ENCODE results near the gene SHB. TPM values are rescaled to one million over a fixed set of nuclear protein-coding genes. Genes with fewer than 3 reads are reported as not detected.

Gene SHB
- total and polyA plus RNA-seq, 10 donors = 1.2 to 20.5 (median 7.1) TPM

DNA sequence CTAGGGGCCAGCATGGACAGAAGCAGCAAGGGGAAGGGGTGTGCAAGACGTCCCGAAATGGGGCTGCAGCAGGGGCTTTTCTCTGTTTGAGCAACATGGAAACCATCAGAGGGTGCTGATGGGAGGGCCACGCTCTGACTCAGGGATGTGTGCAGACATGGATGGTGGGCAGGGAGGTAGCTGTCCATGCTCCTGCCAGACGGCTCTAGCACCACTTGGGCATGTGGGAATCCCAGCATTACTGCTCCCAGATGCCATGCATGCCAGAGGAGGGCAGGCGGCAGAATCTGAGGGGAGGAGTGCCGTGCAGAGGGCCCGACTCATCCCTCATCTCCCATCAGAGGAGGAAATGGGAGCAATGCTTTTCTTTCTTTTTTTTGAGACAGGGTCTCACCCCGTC, 119.5 kb downstream of the SHB start:
- WGBS, 5 donors = 78 to 89% (median 86%) methylated on average over 8 of the region's 8 CpGs

DNA sequence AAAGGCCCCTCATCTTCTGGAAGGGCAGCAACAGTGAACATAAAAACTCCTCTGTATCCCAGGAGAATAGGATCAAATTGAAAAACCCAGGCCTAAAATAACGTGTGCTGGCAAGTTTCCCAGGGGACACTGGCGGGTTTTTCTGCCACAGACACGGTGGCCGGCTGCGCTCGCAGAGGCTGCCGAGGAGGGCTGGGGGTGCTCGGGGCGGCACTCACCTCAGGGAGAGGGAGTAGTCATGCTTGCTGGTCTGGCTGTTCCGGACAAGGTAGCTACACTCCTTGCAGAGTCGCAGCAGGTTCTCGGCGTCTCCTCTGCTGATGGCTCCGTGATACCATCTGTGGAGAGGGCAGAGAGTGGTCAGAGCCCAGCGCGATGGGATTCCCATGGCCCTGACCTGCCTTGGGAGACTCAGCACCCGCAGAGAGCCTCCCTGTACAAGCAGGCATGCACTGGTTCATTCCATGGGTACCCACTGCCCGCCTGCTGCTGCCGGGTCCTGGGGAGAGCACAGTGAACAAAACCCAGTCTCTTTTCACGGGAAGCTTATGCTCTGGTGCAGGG, 120.5 kb downstream of the SHB start:
- no peaks in the 10 kb centered on the region for H3K9me3 ChIP-seq
- H3K27ac ChIP-seq = no peak overlapping the region
- no peak for DNase-seq
- H3K4me1 ChIP-seq = peaks cover 2 to 46% (median 25%) of the 10 kb centered on the region in 6 donors
- WGBS, 5 donors = 81 to 95% (median 89%) methylated on average over 19 to 20 of the region's 20 CpGs
- TF ChIP-seq POLR2AphosphoS5 (IDR thresholded peaks at IDR 0.05) (no peak), POLR2A (IDR thresholded peaks at IDR 0.05) (no peak)
- TF ChIP-seq, protein P1, sequence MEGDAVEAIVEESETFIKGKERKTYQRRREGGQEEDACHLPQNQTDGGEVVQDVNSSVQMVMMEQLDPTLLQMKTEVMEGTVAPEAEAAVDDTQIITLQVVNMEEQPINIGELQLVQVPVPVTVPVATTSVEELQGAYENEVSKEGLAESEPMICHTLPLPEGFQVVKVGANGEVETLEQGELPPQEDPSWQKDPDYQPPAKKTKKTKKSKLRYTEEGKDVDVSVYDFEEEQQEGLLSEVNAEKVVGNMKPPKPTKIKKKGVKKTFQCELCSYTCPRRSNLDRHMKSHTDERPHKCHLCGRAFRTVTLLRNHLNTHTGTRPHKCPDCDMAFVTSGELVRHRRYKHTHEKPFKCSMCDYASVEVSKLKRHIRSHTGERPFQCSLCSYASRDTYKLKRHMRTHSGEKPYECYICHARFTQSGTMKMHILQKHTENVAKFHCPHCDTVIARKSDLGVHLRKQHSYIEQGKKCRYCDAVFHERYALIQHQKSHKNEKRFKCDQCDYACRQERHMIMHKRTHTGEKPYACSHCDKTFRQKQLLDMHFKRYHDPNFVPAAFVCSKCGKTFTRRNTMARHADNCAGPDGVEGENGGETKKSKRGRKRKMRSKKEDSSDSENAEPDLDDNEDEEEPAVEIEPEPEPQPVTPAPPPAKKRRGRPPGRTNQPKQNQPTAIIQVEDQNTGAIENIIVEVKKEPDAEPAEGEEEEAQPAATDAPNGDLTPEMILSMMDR (IDR thresholded peaks at IDR 0.05 in 8 of 11, conservative IDR thresholded peaks at IDR 0.05 in 3 of 11) = no peak
- peaks cover 0 to 27% (median 3%) of the 10 kb centered on the region in 6 donors for H3K36me3 ChIP-seq
- H3K27me3 ChIP-seq (replicated peaks in 1 of 7) = peaks cover 0 to 6% (median 0%) of the 10 kb centered on the region in 7 donors
- no peak overlapping the region for H3K4me3 ChIP-seq
- intact Hi-C loops (cut with DNase I; ENCODE audit: low total_unique reads) = no loop called here

More for the DNA sequence above, 119.5 kb downstream of the SHB start:
- Histone ChIP-seq H3K27ac (no peak overlapping the region), H3K4me1 (peaks cover 6 to 48% (median 25%) of the 10 kb centered on the region in 6 donors), H3K36me3 (peaks cover 0 to 30% (median 3%) of the 10 kb centered on the region in 6 donors), H3K27me3 (replicated peaks in 1 of 7) (peaks cover 0 to 4% (median 0%) of the 10 kb centered on the region in 7 donors), H3K4me3 (no peak overlapping the region), H3K9me3 (no peaks in the 10 kb centered on the region)
- no peak for DNase-seq
- TF ChIP-seq POLR2AphosphoS5 (IDR thresholded peaks at IDR 0.05) = no peak
- TF ChIP-seq, protein P1 (IDR thresholded peaks at IDR 0.05 in 8 of 11, conservative IDR thresholded peaks at IDR 0.05 in 3 of 11) = no peak
- no peak for TF ChIP-seq POLR2A (IDR thresholded peaks at IDR 0.05)
- intact Hi-C loops (cut with DNase I; ENCODE audit: low total_unique reads) = no loop called here

DNA sequence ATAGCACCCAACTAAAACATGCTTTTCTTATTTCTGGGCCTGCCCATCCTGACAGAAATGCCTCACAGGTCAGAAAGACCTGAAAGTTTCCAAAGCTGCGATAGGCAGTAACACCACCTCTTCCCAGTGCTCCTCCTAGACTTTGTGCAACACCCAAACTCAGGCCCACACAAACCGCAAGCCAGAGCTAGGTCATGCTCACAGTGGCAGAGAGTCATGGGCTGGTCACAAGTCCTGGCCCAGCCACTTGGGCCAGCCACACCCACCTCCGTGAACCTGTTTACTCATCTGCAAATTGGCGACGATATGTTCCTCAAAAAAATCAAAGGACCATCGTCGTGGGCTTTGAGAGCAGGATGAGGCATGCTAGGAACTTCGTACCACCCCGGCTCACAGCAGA, 121.0 kb downstream of the SHB start:
- Histone ChIP-seq H3K36me3 (peaks cover 0 to 27% (median 3%) of the 10 kb centered on the region in 6 donors), H3K27me3 (replicated peaks in 1 of 7) (peaks cover 0 to 6% (median 0%) of the 10 kb centered on the region in 7 donors), H3K4me1 (peaks cover 6 to 46% (median 26%) of the 10 kb centered on the region in 6 donors), H3K4me3 (no peak overlapping the region), H3K27ac (no peak overlapping the region), H3K9me3 (no peaks in the 10 kb centered on the region)
- TF ChIP-seq POLR2A (IDR thresholded peaks at IDR 0.05) = no peak
- no peak for TF ChIP-seq POLR2AphosphoS5 (IDR thresholded peaks at IDR 0.05)
- TF ChIP-seq, protein P1 (IDR thresholded peaks at IDR 0.05 in 8 of 11, conservative IDR thresholded peaks at IDR 0.05 in 3 of 11) = no peak
- intact Hi-C loops (cut with DNase I; ENCODE audit: low total_unique reads) = no loop called here
- DNase-seq = no peak
- 90 to 97% (median 94%) methylated on average over 9 of the region's 9 CpGs for WGBS, 5 donors

DNA sequence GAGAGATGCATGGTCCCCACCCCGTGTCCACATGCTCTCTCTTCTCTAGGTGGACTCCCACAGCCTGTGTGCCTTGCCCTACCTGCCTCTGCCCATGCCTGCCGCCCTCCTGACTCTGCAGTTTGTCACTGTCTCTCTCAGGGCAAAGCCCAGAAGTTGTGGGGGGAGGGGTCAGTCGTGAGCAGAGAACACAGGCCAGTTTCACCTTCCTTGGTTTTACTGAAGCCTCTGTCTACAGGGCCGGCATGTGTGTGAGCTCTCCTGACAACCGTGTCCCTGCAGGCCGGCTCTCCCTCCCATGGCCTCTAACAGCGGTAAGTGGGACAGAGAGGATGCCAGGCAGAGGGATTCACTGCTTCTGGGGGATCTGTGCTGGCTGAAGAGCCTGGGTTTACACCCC, 121.6 kb downstream of the SHB start:
- Histone ChIP-seq H3K4me3 (no peak overlapping the region), H3K4me1 (peaks cover 6 to 51% (median 28%) of the 10 kb centered on the region in 6 donors), H3K36me3 (peaks cover 0 to 27% (median 3%) of the 10 kb centered on the region in 6 donors), H3K9me3 (no peaks in the 10 kb centered on the region), H3K27me3 (replicated peaks in 1 of 7) (peaks cover 0 to 7% (median 0%) of the 10 kb centered on the region in 7 donors), H3K27ac (no peak overlapping the region)
- TF ChIP-seq, protein P1 (IDR thresholded peaks at IDR 0.05 in 8 of 11, conservative IDR thresholded peaks at IDR 0.05 in 3 of 11) = no peak
- TF ChIP-seq POLR2AphosphoS5 (IDR thresholded peaks at IDR 0.05) = no peak
- no peak for TF ChIP-seq POLR2A (IDR thresholded peaks at IDR 0.05)
- 88 to 92% (median 90%) methylated on average over 7 of the region's 7 CpGs for WGBS, 5 donors
- no peak for DNase-seq
- intact Hi-C loops (cut with DNase I; ENCODE audit: low total_unique reads) = no loop called here
